ENCODE data around the gene TMEM39A. TPM values are rescaled to one million over a fixed set of nuclear protein-coding genes. Genes with fewer than 3 reads are reported as not detected.

TMEM39A gene
- polyA plus RNA-seq, 1 of the 3 experiments (the other 2 are of a cell fraction), result 13.2 TPM

GRCh38 chr3:119510690-119511089, 47.3 kb upstream of the TMEM39A start (continued):
- TF ChIP-seq CTCF (IDR thresholded peaks at IDR 0.05) (no peak), FOXM1 (IDR thresholded peaks at IDR 0.05; ENCODE audit: low read depth) (no peak), REST (IDR thresholded peaks at IDR 0.05; ENCODE audit: low read depth, low read length) (no peak)

GRCh38 chr3:119508172-119508845, 44.9 kb upstream of the TMEM39A start:
- no peak for DNase-seq
- TF ChIP-seq TEAD4 (IDR thresholded peaks at IDR 0.05; ENCODE audit: borderline replicate concordance, insufficient read depth) (no peak), ELF1 (IDR thresholded peaks at IDR 0.05) (no peak), CHD2 (IDR thresholded peaks at IDR 0.05; ENCODE audit: low read length, partially characterized antibody) (no peak), MXI1 (IDR thresholded peaks at IDR 0.05; ENCODE audit: low read depth, low read length) (no peak), EZH2phosphoT487 (IDR thresholded peaks at IDR 0.05; ENCODE audit: borderline replicate concordance, low read depth) (no peak)
- Histone ChIP-seq H3K9ac (no peak overlapping the region), H3K27ac (ENCODE audit: low read depth in 2 of 2, low read length in 1 of 2) (no peak overlapping the region), H3K4me1 (ENCODE audit: control insufficient read depth in 1 of 2, insufficient read depth in 2 of 2, low read depth in 1 of 2, low read length in 1 of 2) (no peaks in the 10 kb centered on the region; a peak in 1 of 4 replicates), H3K27me3 (ENCODE audit: insufficient read depth) (no peaks in the 10 kb centered on the region), H3K79me2 (ENCODE audit: insufficient read depth) (peaks cover 49% of the 10 kb centered on the region), H3K4me2 (no peak overlapping the region), H4K20me1 (ENCODE audit: insufficient read depth) (no peaks in the 10 kb centered on the region), H2AFZ (ENCODE audit: low read depth) (no peak overlapping the region), H3K9me2 (no peaks in the 10 kb centered on the region), H3F3A (replicated peaks; ENCODE audit: insufficient read depth) (no peaks in the 10 kb centered on the region), H3K9me3 (no peaks in the 10 kb centered on the region), H3K4me3 (ENCODE audit: low read depth in 2 of 2, low read length in 1 of 2) (no peak overlapping the region), H3K36me3 (replicated peaks in 1 of 2; ENCODE audit: control insufficient read depth in 1 of 2, insufficient read depth in 2 of 2, low read length in 1 of 2) (peaks cover 63 to 76% of the 10 kb centered on the region in 2 experiments)
- WGBS (ENCODE audit: low lambda C conversion rate), result 100% methylated on average over 1 of the region's 1 CpG
- ChIA-PET POLR2A (no interaction called here), CTCF (interaction anchor here (1.3 kb wide), 1 partner anchor 173 kb away, joined by 5 read pairs; no protein-coding TSS in a partner anchor)

DNA sequence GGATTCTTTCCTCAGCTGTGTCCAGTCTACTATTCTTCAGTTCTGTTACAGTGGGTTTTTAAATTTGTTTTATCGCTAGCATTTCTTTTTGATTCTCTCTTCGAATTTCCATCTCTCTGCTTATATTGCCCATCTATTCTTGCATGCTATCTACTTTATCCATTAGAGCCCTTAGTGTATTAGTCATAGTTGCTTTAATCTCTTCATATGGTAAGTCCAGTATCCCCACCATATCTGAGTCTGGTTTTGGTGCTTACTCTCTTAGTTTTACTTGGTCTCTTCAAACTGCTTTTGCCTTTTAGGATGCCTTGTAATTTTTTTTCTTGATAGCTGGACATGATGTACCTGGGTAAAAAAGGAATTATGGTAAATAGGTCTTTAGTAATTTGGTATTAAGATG, 44.0 kb upstream of the TMEM39A start:
- no peaks in the 10 kb centered on the region for H4K20me1 ChIP-seq (ENCODE audit: insufficient read depth)
- ChIA-PET CTCF (interaction anchor here (1.3 kb wide), 1 partner anchor 174 kb away, joined by 5 read pairs; no protein-coding TSS in a partner anchor), POLR2A (no interaction called here)
- no peak overlapping the region for H3K4me2 ChIP-seq
- no peaks in the 10 kb centered on the region for H3K27me3 ChIP-seq (ENCODE audit: insufficient read depth)
- no peaks in the 10 kb centered on the region for H3K9me2 ChIP-seq
- H3K4me1 ChIP-seq (ENCODE audit: control insufficient read depth in 1 of 2, insufficient read depth in 2 of 2, low read depth in 1 of 2, low read length in 1 of 2), result no peaks in the 10 kb centered on the region; a peak in 1 of 4 replicates
- DNase-seq, result no peak
- no peaks in the 10 kb centered on the region for H3F3A ChIP-seq (replicated peaks; ENCODE audit: insufficient read depth)
- no peak overlapping the region for H2AFZ ChIP-seq (ENCODE audit: low read depth)
- peaks cover 65 to 73% of the 10 kb centered on the region in 2 experiments for H3K36me3 ChIP-seq (replicated peaks in 1 of 2; ENCODE audit: control insufficient read depth in 1 of 2, insufficient read depth in 2 of 2, low read length in 1 of 2)
- H3K9me3 ChIP-seq, result no peaks in the 10 kb centered on the region
- H3K4me3 ChIP-seq (ENCODE audit: low read depth in 2 of 2, low read length in 1 of 2), result no peak overlapping the region
- 92% methylated on average over 2 of the region's 2 CpGs for WGBS (ENCODE audit: low lambda C conversion rate)
- H3K27ac ChIP-seq (ENCODE audit: low read depth in 2 of 2, low read length in 1 of 2), result no peak overlapping the region
- peaks cover 57% of the 10 kb centered on the region for H3K79me2 ChIP-seq (ENCODE audit: insufficient read depth)
- H3K9ac ChIP-seq, result no peak overlapping the region
- no peak for TF ChIP-seq GABPA (IDR thresholded peaks at IDR 0.05; ENCODE audit: low read depth)
- no peak for TF ChIP-seq RAD21 (IDR thresholded peaks at IDR 0.05; ENCODE audit: low read length)
- TF ChIP-seq RCOR1 (IDR thresholded peaks at IDR 0.05; ENCODE audit: low read length), result no peak
- TF ChIP-seq CTCF (IDR thresholded peaks at IDR 0.05), result no peak
- no peak for TF ChIP-seq FOXJ3 (CRISPR knock-in tag; IDR thresholded peaks at IDR 0.05)
- no peak for TF ChIP-seq SMC3 (IDR thresholded peaks at IDR 0.05; ENCODE audit: low read depth, low read length)
- TF ChIP-seq IRF3 (IDR thresholded peaks at IDR 0.05; ENCODE audit: low read depth, low read length), result no peak
- TF ChIP-seq EP300 (IDR thresholded peaks at IDR 0.05; ENCODE audit: borderline replicate concordance in 1 of 2, low read depth in 1 of 2, low read length in 1 of 2), result no peak
